OCI-LY7 (cell line): ENCODE data around the gene ITIH3.

ENCODE experiments used
- EZH2phosphoT487 ChIP-seq: fragments of 200-600 bp; sonication (generic); IDR thresholded peaks from 2 replicates; pipeline ENCODE4 v1.6.1; 2018; ENCODE audit warnings: low read depth, borderline replicate concordance, mild to moderate bottlenecking, mixed run types, antibody characterized with exemption, low read length, moderate library complexity, mixed read lengths
- TF ChIP-seq, protein P1 (sequence below): fragments of 200-600 bp; sonication (generic); conservative IDR thresholded peaks from 2 replicates; pipeline ENCODE4 v1.5.1; 2014; ENCODE audit warnings: mild to moderate bottlenecking, antibody characterized with exemption, low read length, moderate library complexity, mixed read lengths

DNA sequence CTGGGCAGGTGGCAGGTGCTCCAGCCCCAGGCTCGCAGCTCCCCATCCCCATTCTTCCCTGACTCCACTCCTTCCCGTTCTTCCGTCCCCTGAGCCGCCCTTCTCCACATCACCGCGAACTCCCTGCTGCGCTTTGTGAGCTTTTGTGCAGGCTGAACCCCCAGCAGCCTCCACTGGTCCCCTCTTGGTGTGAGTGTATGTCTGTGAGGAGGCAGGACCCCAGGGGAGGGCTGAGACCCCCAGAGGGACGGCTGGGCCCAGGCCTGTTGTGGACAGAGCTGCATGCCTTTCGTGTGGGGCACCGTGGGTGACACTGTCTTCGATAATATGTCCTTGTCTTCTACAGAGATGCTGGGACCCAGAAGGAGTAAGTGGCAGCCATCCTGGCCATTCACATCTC, 7.3 kb upstream of the ITIH3 start:
- TF ChIP-seq, protein P1, sequence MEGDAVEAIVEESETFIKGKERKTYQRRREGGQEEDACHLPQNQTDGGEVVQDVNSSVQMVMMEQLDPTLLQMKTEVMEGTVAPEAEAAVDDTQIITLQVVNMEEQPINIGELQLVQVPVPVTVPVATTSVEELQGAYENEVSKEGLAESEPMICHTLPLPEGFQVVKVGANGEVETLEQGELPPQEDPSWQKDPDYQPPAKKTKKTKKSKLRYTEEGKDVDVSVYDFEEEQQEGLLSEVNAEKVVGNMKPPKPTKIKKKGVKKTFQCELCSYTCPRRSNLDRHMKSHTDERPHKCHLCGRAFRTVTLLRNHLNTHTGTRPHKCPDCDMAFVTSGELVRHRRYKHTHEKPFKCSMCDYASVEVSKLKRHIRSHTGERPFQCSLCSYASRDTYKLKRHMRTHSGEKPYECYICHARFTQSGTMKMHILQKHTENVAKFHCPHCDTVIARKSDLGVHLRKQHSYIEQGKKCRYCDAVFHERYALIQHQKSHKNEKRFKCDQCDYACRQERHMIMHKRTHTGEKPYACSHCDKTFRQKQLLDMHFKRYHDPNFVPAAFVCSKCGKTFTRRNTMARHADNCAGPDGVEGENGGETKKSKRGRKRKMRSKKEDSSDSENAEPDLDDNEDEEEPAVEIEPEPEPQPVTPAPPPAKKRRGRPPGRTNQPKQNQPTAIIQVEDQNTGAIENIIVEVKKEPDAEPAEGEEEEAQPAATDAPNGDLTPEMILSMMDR = no peak
- no peak for TF ChIP-seq EZH2phosphoT487
